ENCODE results near the gene WFS1.
A peak's percentile ranks its signal among the peaks of the same experiment; 100 is the strongest.

The WFS1 gene

GRCh38 chr4:6288871-6289270, 19.2 kb downstream of the WFS1 start:
- no peak for TF ChIP-seq CTCF (IDR thresholded peaks at IDR 0.05)
- Mint-ChIP-seq H3K4me1 (no peaks in the 10 kb centered on the region), H3K27me3 (ENCODE audit: low read depth, poor library complexity) (peaks cover 3% of the 10 kb centered on the region), H3K4me3 (no peak overlapping the region), H3K27ac (no peak overlapping the region), H3K36me3 (ENCODE audit: low read depth) (peaks cover 14% of the 10 kb centered on the region), H3K9me3 (no peaks in the 10 kb centered on the region)
- no peak for DNase-seq

- H3K9me3 Mint-ChIP-seq: no peaks in the 10 kb centered on the region
- TF ChIP-seq CTCF (IDR thresholded peaks at IDR 0.05): no peak
- no peak overlapping the region for H3K27ac Mint-ChIP-seq
- peaks cover 19% of the 10 kb centered on the region for H3K36me3 Mint-ChIP-seq (ENCODE audit: low read depth)
- no peak for DNase-seq
- no peaks in the 10 kb centered on the region for H3K27me3 Mint-ChIP-seq (ENCODE audit: low read depth, poor library complexity)
- no peak overlapping the region for H3K4me3 Mint-ChIP-seq
- H3K4me1 Mint-ChIP-seq: no peaks in the 10 kb centered on the region
Measured at GRCh38 chr4:6290256-6290655, 20.6 kb downstream of the WFS1 start.

- Mint-ChIP-seq H3K4me1 (no peaks in the 10 kb centered on the region), H3K4me3 (no peak overlapping the region), H3K36me3 (ENCODE audit: low read depth) (peaks cover 14% of the 10 kb centered on the region), H3K9me3 (no peaks in the 10 kb centered on the region), H3K27me3 (ENCODE audit: low read depth, poor library complexity) (no peaks in the 10 kb centered on the region), H3K27ac (no peak overlapping the region)
- DNase-seq: no peak
- no peak for TF ChIP-seq CTCF (IDR thresholded peaks at IDR 0.05)
Measured at GRCh38 chr4:6290769-6291547, 21.3 kb downstream of the WFS1 start.

- no peak for TF ChIP-seq CTCF (IDR thresholded peaks at IDR 0.05)
- H3K4me3 Mint-ChIP-seq: no peak overlapping the region
- peaks cover under 1% of the 10 kb centered on the region for H3K4me1 Mint-ChIP-seq
- H3K36me3 Mint-ChIP-seq (ENCODE audit: low read depth): peaks cover 14% of the 10 kb centered on the region
- DNase-seq: no peak
- no peak overlapping the region for H3K27ac Mint-ChIP-seq
- no peaks in the 10 kb centered on the region for H3K9me3 Mint-ChIP-seq
- H3K27me3 Mint-ChIP-seq (ENCODE audit: low read depth, poor library complexity): no peaks in the 10 kb centered on the region
Measured at GRCh38 chr4:6291784-6292297, 22.2 kb downstream of the WFS1 start.

- Mint-ChIP-seq H3K27ac (peak overlapping the region; percentile 36), H3K27me3 (ENCODE audit: low read depth, poor library complexity) (no peaks in the 10 kb centered on the region), H3K36me3 (ENCODE audit: low read depth) (peaks cover 16% of the 10 kb centered on the region), H3K9me3 (no peaks in the 10 kb centered on the region), H3K4me1 (peaks cover 7% of the 10 kb centered on the region), H3K4me3 (no peak overlapping the region)
- DNase-seq: no peak
- no peak for TF ChIP-seq CTCF (IDR thresholded peaks at IDR 0.05)
Measured at GRCh38 chr4:6292376-6293096, 22.9 kb downstream of the WFS1 start.
